ENCODE measurements around the gene CSRP1.

DNA sequence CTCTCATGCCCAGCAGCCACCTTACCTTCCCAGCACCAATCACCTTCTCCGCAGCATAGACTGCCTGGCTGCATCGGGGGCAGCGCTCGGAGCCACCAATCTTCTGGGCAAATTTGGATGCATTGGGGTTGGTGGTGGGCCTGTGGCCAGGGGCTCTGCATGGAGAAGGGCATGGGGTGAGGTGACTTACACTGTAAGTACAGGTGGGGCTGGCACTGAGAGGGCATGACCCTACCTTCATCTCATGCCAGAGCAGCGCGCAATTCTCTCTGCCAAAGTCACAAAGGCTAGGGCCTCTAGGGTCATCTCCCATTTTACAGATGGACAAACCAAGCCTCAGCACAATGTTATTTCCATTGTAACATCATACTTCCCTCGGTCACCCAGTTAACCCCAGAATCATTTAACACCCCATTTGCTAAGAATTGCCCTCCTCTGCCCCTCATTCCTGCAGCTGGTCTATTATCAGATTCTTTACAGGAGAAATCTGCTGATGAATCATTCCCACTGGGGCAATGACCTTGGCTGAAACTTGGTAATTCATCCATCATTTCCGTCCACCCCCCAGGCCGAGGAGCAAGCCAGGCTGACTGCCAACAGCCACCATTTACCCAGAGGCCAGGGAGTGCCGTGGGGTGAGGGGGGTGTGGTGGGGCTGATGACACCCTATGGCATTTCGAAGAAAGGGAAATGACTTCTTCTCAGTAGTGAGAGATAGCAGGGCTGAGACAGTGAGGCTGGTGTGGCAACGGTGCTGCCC lies 17.9 kb downstream of the CSRP1 start:
- TF ChIP-seq, protein P1, sequence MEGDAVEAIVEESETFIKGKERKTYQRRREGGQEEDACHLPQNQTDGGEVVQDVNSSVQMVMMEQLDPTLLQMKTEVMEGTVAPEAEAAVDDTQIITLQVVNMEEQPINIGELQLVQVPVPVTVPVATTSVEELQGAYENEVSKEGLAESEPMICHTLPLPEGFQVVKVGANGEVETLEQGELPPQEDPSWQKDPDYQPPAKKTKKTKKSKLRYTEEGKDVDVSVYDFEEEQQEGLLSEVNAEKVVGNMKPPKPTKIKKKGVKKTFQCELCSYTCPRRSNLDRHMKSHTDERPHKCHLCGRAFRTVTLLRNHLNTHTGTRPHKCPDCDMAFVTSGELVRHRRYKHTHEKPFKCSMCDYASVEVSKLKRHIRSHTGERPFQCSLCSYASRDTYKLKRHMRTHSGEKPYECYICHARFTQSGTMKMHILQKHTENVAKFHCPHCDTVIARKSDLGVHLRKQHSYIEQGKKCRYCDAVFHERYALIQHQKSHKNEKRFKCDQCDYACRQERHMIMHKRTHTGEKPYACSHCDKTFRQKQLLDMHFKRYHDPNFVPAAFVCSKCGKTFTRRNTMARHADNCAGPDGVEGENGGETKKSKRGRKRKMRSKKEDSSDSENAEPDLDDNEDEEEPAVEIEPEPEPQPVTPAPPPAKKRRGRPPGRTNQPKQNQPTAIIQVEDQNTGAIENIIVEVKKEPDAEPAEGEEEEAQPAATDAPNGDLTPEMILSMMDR (IDR thresholded peaks at IDR 0.05; ENCODE audit: insufficient read depth, low read depth, low read length): no peak
- TF ChIP-seq EZH2 (IDR thresholded peaks at IDR 0.05; ENCODE audit: insufficient read depth, low read length): no peak

Data from astrocyte (in vitro differentiated cells and primary cell).